HepG2 (cell line): ENCODE results near the gene PMM2. TPM values are rescaled to one million over a fixed set of nuclear protein-coding genes. Genes with fewer than 3 reads are reported as not detected.
A peak's percentile ranks its signal among the peaks of the same experiment; 100 is the strongest.

Source experiments
- CHD4 ChIP-seq: fragments of 200-600 bp; sonication (generic); IDR thresholded peaks from 2 replicates; pipeline ENCODE4 v1.7.0; 2017; ENCODE audit warnings: mild to moderate bottlenecking, low read length, borderline replicate concordance
- KAT2B ChIP-seq: fragments of 150-350 bp; IDR thresholded peaks from 2 replicates; pipeline ENCODE4 v1.6.1; 2014; ENCODE audit warnings: low read depth, low read length, borderline replicate concordance
- MEF2D ChIP-seq: sonication (generic); formaldehyde crosslinking; IDR thresholded peaks from 2 replicates; pipeline ENCODE4 v1.5.1; 2020; ENCODE audit warnings: mild to moderate bottlenecking, missing genetic modification reagents
- NFIB ChIP-seq: sonication (generic); formaldehyde crosslinking; IDR thresholded peaks from 2 replicates; pipeline ENCODE4 v1.9.0; 2021; ENCODE audit warnings: missing genetic modification reagents, mild to moderate bottlenecking, borderline replicate concordance
- NR2C2 ChIP-seq: sonication (generic); formaldehyde crosslinking; IDR thresholded peaks from 2 replicates; pipeline ENCODE4 v1.4.0; 2020; ENCODE audit warnings: missing genetic modification reagents, mild to moderate bottlenecking, moderate library complexity, borderline replicate concordance
- RAD21 ChIP-seq: fragments of 450-650 bp; formaldehyde crosslinking; IDR thresholded peaks from 2 replicates; pipeline ENCODE4 v1.5.0; 2020; ENCODE audit warnings: mild to moderate bottlenecking
- RAD51 ChIP-seq: fragments of 450-650 bp; IDR thresholded peaks from 2 replicates; pipeline ENCODE4 v1.6.1; 2016; ENCODE audit warnings: borderline replicate concordance
- YY1 ChIP-seq: IDR thresholded peaks from 2 replicates; pipeline ENCODE4 v1.6.1; 2011; ENCODE audit warnings: low read length, low read depth, moderate library complexity, mild to moderate bottlenecking; ENCODE audit not compliant: insufficient read depth, insufficient replicate concordance
- ZBTB42 ChIP-seq: sonication (generic); formaldehyde crosslinking; IDR thresholded peaks from 2 replicates; pipeline ENCODE4 v1.5.0; 2020; ENCODE audit warnings: mild to moderate bottlenecking, missing genetic modification reagents
- ZNF432 ChIP-seq: sonication (generic); formaldehyde crosslinking; IDR thresholded peaks from 2 replicates; pipeline ENCODE4 v1.5.0; 2020; ENCODE audit warnings: missing genetic modification reagents, mild to moderate bottlenecking, borderline replicate concordance
- polyA plus RNA-seq, 8 experiments: library from polyadenylated mRNA; depleted of rRNA in 3 of 8; stranded (reverse) in 7 of 8; unstranded in 1 of 8; fragments of >200 nt; fragmentation: Illumina TruSeq in 4 of 8; extraction: Trizol in 4 of 8; gene quantifications; 2 replicates each; pipeline versions ENCODE4 v1.2.1 to v1.2.3, GENCODE V29; 2011 to 2016; ENCODE audit warnings: low read depth in 4 of 8, missing spikeins in 1 of 8, mixed read lengths in 1 of 8; ENCODE audit not compliant: insufficient read depth in 1 of 8
- total RNA-seq, 5 experiments: library from RNA; depleted of rRNA; stranded (reverse); fragments of >200 nt; fragmentation: Illumina TruSeq; extraction: Trizol; gene quantifications; 2 replicates each; pipeline ENCODE4 v1.2.3, GENCODE V29; 2016; ENCODE audit warnings: low read depth in 1 of 5
- TF ChIP-seq, protein P1 (sequence below): sonication (generic); formaldehyde crosslinking; IDR thresholded peaks from 2 replicates; pipeline ENCODE4 v1.9.0; 2021; ENCODE audit warnings: missing genetic modification reagents, mild to moderate bottlenecking, borderline replicate concordance
- TF ChIP-seq, protein P2 (sequence below): sonication (generic); formaldehyde crosslinking; IDR thresholded peaks from 2 replicates; pipeline ENCODE4 v1.4.0; 2020; ENCODE audit warnings: mild to moderate bottlenecking, missing genetic modification reagents
- TF ChIP-seq, protein P3 (sequence below): sonication (generic); formaldehyde crosslinking; IDR thresholded peaks from 2 replicates; pipeline ENCODE4 v1.5.1; 2020; ENCODE audit warnings: mild to moderate bottlenecking, moderate library complexity, missing genetic modification reagents
- TF ChIP-seq, protein P4 (sequence below): sonication (generic); formaldehyde crosslinking; IDR thresholded peaks from 2 replicates; pipeline ENCODE4 v1.8.0; 2022; ENCODE audit warnings: mild to moderate bottlenecking, missing genetic modification reagents
- TF ChIP-seq, protein P5 (sequence below): sonication (generic); formaldehyde crosslinking; IDR thresholded peaks from 2 replicates; pipeline ENCODE4 v1.4.0; 2020; ENCODE audit warnings: missing genetic modification reagents, borderline replicate concordance
- TF ChIP-seq, protein P6 (sequence below): sonication (generic); formaldehyde crosslinking; IDR thresholded peaks from 2 replicates; pipeline ENCODE4 v1.4.0; 2020; ENCODE audit warnings: mild to moderate bottlenecking, missing genetic modification reagents

The PMM2 gene
- total and polyA plus RNA-seq, 2 of the 13 experiments (the other 11 are each of a cell fraction or from before 2014, with no cell fraction given): 52.2 to 93.7 TPM

DNA sequence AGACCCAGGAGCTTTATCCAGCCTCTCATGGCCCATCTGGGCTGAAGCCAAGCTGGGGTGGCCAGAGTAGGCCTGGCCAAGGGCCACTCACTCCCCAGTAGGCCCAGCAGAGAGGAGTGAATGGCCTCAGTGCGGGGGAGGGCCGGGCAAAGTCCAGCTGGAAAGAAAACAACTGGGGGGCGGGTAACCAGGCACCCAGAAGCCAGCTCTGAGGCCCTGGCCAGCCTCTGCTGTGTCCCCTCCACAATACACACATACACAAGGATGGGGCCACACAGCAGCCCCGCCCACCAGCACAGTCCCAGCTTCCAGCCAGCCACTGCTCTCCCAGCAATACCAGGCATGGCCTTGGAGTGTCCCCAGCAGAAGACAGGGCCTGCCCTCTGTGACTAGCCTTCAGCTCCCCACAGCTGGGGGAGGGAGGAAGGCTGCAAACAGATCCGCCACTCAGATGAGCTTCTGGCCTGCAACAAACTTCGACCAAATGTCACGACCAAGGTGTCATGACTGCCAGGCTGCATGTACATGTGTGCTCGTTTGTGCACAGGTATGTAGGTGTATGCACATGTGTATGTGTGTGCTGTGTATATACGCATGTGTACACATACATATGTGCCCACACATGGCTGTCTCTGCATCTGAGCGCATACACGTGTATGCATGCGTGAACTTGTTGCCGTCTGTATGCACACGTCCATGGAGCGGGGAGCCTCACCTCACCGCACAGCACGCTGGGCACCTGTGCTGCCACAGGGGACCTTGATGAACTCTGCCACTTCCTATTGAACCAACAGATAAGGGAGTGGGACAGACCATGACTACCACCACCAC, 66.2 kb downstream of the PMM2 start (continued):
- TF ChIP-seq, protein P1, sequence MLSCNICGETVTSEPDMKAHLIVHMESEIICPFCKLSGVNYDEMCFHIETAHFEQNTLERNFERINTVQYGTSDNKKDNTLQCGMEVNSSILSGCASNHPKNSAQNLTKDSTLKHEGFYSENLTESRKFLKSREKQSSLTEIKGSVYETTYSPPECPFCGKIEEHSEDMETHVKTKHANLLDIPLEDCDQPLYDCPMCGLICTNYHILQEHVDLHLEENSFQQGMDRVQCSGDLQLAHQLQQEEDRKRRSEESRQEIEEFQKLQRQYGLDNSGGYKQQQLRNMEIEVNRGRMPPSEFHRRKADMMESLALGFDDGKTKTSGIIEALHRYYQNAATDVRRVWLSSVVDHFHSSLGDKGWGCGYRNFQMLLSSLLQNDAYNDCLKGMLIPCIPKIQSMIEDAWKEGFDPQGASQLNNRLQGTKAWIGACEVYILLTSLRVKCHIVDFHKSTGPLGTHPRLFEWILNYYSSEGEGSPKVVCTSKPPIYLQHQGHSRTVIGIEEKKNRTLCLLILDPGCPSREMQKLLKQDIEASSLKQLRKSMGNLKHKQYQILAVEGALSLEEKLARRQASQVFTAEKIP (CRISPR knock-in tag): no peak
- TF ChIP-seq, protein P2, sequence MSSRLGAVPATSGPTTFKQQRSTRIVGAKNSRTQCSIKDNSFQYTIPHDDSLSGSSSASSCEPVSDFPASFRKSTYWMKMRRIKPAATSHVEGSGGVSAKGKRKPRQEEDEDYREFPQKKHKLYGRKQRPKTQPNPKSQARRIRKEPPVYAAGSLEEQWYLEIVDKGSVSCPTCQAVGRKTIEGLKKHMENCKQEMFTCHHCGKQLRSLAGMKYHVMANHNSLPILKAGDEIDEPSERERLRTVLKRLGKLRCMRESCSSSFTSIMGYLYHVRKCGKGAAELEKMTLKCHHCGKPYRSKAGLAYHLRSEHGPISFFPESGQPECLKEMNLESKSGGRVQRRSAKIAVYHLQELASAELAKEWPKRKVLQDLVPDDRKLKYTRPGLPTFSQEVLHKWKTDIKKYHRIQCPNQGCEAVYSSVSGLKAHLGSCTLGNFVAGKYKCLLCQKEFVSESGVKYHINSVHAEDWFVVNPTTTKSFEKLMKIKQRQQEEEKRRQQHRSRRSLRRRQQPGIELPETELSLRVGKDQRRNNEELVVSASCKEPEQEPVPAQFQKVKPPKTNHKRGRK (CRISPR knock-in tag): peak; percentile 76; the same call in 1 of the 2 replicates
- TF ChIP-seq, protein P3, sequence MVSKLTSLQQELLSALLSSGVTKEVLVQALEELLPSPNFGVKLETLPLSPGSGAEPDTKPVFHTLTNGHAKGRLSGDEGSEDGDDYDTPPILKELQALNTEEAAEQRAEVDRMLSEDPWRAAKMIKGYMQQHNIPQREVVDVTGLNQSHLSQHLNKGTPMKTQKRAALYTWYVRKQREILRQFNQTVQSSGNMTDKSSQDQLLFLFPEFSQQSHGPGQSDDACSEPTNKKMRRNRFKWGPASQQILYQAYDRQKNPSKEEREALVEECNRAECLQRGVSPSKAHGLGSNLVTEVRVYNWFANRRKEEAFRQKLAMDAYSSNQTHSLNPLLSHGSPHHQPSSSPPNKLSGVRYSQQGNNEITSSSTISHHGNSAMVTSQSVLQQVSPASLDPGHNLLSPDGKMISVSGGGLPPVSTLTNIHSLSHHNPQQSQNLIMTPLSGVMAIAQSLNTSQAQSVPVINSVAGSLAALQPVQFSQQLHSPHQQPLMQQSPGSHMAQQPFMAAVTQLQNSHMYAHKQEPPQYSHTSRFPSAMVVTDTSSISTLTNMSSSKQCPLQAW: peak; percentile 97
- TF ChIP-seq, protein P4, sequence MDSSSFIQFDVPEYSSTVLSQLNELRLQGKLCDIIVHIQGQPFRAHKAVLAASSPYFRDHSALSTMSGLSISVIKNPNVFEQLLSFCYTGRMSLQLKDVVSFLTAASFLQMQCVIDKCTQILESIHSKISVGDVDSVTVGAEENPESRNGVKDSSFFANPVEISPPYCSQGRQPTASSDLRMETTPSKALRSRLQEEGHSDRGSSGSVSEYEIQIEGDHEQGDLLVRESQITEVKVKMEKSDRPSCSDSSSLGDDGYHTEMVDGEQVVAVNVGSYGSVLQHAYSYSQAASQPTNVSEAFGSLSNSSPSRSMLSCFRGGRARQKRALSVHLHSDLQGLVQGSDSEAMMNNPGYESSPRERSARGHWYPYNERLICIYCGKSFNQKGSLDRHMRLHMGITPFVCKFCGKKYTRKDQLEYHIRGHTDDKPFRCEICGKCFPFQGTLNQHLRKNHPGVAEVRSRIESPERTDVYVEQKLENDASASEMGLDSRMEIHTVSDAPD (CRISPR knock-in tag): peak; percentile 97
- TF ChIP-seq, protein P5, sequence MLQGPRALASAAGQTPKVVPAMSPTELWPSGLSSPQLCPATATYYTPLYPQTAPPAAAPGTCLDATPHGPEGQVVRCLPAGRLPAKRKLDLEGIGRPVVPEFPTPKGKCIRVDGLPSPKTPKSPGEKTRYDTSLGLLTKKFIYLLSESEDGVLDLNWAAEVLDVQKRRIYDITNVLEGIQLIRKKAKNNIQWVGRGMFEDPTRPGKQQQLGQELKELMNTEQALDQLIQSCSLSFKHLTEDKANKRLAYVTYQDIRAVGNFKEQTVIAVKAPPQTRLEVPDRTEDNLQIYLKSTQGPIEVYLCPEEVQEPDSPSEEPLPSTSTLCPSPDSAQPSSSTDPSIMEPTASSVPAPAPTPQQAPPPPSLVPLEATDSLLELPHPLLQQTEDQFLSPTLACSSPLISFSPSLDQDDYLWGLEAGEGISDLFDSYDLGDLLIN: no peak; the same call in 1 of the 2 replicates
- no peak for TF ChIP-seq YY1
- TF ChIP-seq RAD51: no peak
- TF ChIP-seq, protein P6, sequence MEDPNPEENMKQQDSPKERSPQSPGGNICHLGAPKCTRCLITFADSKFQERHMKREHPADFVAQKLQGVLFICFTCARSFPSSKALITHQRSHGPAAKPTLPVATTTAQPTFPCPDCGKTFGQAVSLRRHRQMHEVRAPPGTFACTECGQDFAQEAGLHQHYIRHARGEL (CRISPR knock-in tag): peak; percentile 89; the same call in 1 of the 2 replicates
- peak; percentile 97 for TF ChIP-seq ZBTB42 (CRISPR knock-in tag)
- peak; percentile 88 for TF ChIP-seq NR2C2 (CRISPR knock-in tag)
- no peak for TF ChIP-seq NFIB (CRISPR knock-in tag)
- peak; percentile 93 for TF ChIP-seq RAD21 (CRISPR knock-in tag)
- TF ChIP-seq CHD4: no peak; the same call in 1 of the 2 replicates
- TF ChIP-seq MEF2D (CRISPR knock-in tag): peak; percentile 95
- no peak for TF ChIP-seq ZNF432 (CRISPR knock-in tag)
- no peak for TF ChIP-seq KAT2B
